ENCODE data around the gene SLC16A5.

DNA sequence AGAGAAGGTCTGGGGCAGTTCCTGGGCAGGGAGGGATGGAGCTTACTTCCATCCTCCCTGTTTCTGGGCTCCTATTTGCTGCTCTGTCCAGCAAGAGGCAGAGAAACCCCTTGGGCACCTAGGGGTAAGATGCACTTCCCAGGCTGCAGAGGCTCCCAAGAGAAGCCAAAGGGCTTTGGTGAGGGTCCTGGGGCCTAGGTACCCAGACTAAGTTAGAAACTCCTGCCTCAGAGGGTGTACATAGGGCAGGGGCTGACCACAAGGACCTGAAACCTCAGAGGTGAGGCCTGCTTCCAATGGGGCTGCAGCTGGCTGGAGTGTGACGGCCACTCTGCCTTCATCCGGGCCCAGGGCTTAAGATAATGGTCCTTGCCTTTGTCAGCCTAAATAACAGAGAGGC lies 20.4 kb downstream of the SLC16A5 start:
- TF ChIP-seq CTCF (conservative IDR thresholded peaks at IDR 0.05) (no peak), EZH2 (IDR thresholded peaks at IDR 0.05; ENCODE audit: low read depth) (no peak)

All from PC-9 (cell line).